Measurements from ENCODE around the gene CHP2.

- TF ChIP-seq CTCF (IDR thresholded peaks at IDR 0.05; ENCODE audit: poor library complexity) = no peak
- TF ChIP-seq EZH2 (IDR thresholded peaks at IDR 0.05; ENCODE audit: borderline replicate concordance) = no peak
Observed at GRCh38 chr16:23739516-23739915, 15.3 kb upstream of the CHP2 start.

All from hepatocyte (in vitro differentiated cells).